SK-N-SH (cell line): ENCODE results near the gene CPM. TPM values are rescaled to one million over a fixed set of nuclear protein-coding genes. Genes with fewer than 3 reads are reported as not detected.
A peak's percentile ranks its signal among the peaks of the same experiment; 100 is the strongest.

Source experiments
- CTCF ChIA-PET: fragments of 300-600, 350-600 bp; formaldehyde crosslinking; extraction: SDS; loops from one replicate; lab custom pipeline; 2021; lab: Yijun Ruan, JAX
- POLR2A ChIA-PET: fragments of 350-600 bp; sonication (Branson Sonifier 250); formaldehyde crosslinking; extraction: SDS; loops from one replicate; lab custom pipeline; 2020; ENCODE audit warnings: antibody characterized with exemption, inconsistent platforms; lab: Yijun Ruan, JAX
- DNase-seq: peaks from one replicate; pipeline ENCODE4 v3.0.0; 2012
- H2AFZ ChIP-seq: fragments of 200-600 bp; sonication (generic); 2 replicates; pipeline ENCODE4 v1.8.1; 2016; ENCODE audit warnings: antibody characterized with exemption, mild to moderate bottlenecking, low read depth
- H3F3A ChIP-seq: fragments of 200-600 bp; sonication (generic); replicated peaks from 2 replicates; pipeline ENCODE3; 2016; ENCODE audit warnings: antibody characterized with exemption, mild to moderate bottlenecking; ENCODE audit not compliant: insufficient read depth
- H3K27ac ChIP-seq, 2 experiments: fragments of 200-500 bp in 1 of 2; fragments of 200-600 bp in 1 of 2; sonication (Bioruptor generic) in 1 of 2; sonication (generic), shearing (Covaris generic) in 1 of 2; 2 replicates each; pipeline versions ENCODE4 v1.5.1 to v1.6.1; 2014 to 2016; ENCODE audit warnings: low read depth in 2 of 2, inconsistent platforms in 1 of 2, low read length in 1 of 2, mild to moderate bottlenecking in 1 of 2, mixed read lengths in 1 of 2
- H3K27me3 ChIP-seq: fragments of 200-600 bp; sonication (generic), shearing (Covaris generic); 2 replicates; pipeline ENCODE4 v1.6.1; 2016; ENCODE audit warnings: mixed run types; ENCODE audit not compliant: insufficient read depth
- H3K36me3 ChIP-seq, 2 experiments: fragments of 200-500 bp in 1 of 2; fragments of 200-600 bp in 1 of 2; sonication (Bioruptor generic) in 1 of 2; sonication (generic) in 1 of 2; replicated peaks in 1 of 2; 2 replicates each; pipeline versions ENCODE3 to v1.5.1; 2014 to 2016; ENCODE audit warnings: low read length in 1 of 2, mild to moderate bottlenecking in 1 of 2; ENCODE audit not compliant: insufficient read depth in 2 of 2, control insufficient read depth in 1 of 2
- H3K4me1 ChIP-seq, 2 experiments: fragments of 200-500 bp in 1 of 2; fragments of 200-600 bp in 1 of 2; sonication (Bioruptor generic) in 1 of 2; sonication (generic), shearing (Covaris generic) in 1 of 2; 2 replicates each; pipeline versions ENCODE4 v1.5.1 to v1.6.1; 2014 to 2016; ENCODE audit warnings: low read depth in 1 of 2, low read length in 1 of 2, mixed run types in 1 of 2; ENCODE audit not compliant: insufficient read depth in 2 of 2, control insufficient read depth in 1 of 2
- H3K4me2 ChIP-seq: fragments of 200-600 bp; sonication (generic), shearing (Covaris generic); 2 replicates; pipeline ENCODE4 v1.6.1; 2017; ENCODE audit warnings: mixed run types
- H3K4me3 ChIP-seq, 2 experiments: fragments of 200-500 bp in 1 of 2; fragments of 200-600 bp in 1 of 2; sonication (Bioruptor generic) in 1 of 2; sonication (generic), shearing (Covaris generic) in 1 of 2; 2 replicates each; pipeline versions ENCODE4 v1.5.1 to v1.8.1; 2014 to 2016; ENCODE audit warnings: low read depth in 2 of 2, inconsistent platforms in 1 of 2, low read length in 1 of 2, mild to moderate bottlenecking in 1 of 2, mixed read lengths in 1 of 2, moderate library complexity in 1 of 2
- H3K79me2 ChIP-seq: fragments of 200-600 bp; sonication (generic); 2 replicates; pipeline ENCODE4 v1.8.1; 2017; ENCODE audit warnings: mild to moderate bottlenecking; ENCODE audit not compliant: insufficient read depth
- H3K9ac ChIP-seq: fragments of 200-600 bp; sonication (generic); 2 replicates; pipeline ENCODE4 v1.6.1; 2017; ENCODE audit warnings: mixed run types
- H3K9me2 ChIP-seq: fragments of 200-600 bp; sonication (generic); 2 replicates; pipeline ENCODE4 v1.6.1; 2017; ENCODE audit warnings: mixed run types
- H3K9me3 ChIP-seq: fragments of 200-600 bp; sonication (generic); 2 replicates; pipeline ENCODE4 v1.6.1; 2017; ENCODE audit warnings: mixed run types, mild to moderate bottlenecking, moderate library complexity
- H4K20me1 ChIP-seq: fragments of 200-600 bp; sonication (generic); 2 replicates; pipeline ENCODE4 v1.6.1; 2017; ENCODE audit warnings: mild to moderate bottlenecking, mixed run types; ENCODE audit not compliant: insufficient read depth
- ELF1 ChIP-seq: IDR thresholded peaks from 2 replicates; pipeline ENCODE4 v1.4.0; 2012
- GABPA ChIP-seq: IDR thresholded peaks from 2 replicates; pipeline ENCODE4 v1.4.0; 2012; ENCODE audit warnings: low read depth, mild to moderate bottlenecking
- NFIC ChIP-seq: IDR thresholded peaks from 2 replicates; pipeline ENCODE4 v1.4.0; 2012; ENCODE audit warnings: borderline replicate concordance
- RAD21 ChIP-seq: IDR thresholded peaks from 2 replicates; pipeline ENCODE4 v1.6.1; 2012; ENCODE audit warnings: mild to moderate bottlenecking, low read length
- TAF1 ChIP-seq: IDR thresholded peaks from 2 replicates; pipeline ENCODE4 v1.6.1; 2012; ENCODE audit warnings: low read depth, mild to moderate bottlenecking, low read length, moderate library complexity, borderline replicate concordance
- ZBTB33 ChIP-seq: IDR thresholded peaks from 2 replicates; pipeline ENCODE4 v1.4.0; 2012; ENCODE audit warnings: low read depth, borderline replicate concordance
- WGBS: methylation state at CpG from one replicate; pipeline ENCODE4 v1.1.6; 2017; ENCODE audit warnings: low lambda C conversion rate; 5-methylcytosine and 5-hydroxymethylcytosine counted together
- polyA plus RNA-seq, 3 experiments: library from polyadenylated mRNA; depleted of rRNA; stranded (reverse); fragments of >200 nt; gene quantifications; 2 replicates each; pipeline ENCODE4 v1.2.3, GENCODE V29; 2012
- TF ChIP-seq, protein P1 (sequence below): IDR thresholded peaks from 2 replicates; pipeline ENCODE4; 2012
- TF ChIP-seq, protein P2 (sequence below): IDR thresholded peaks from 2 replicates; pipeline ENCODE4 v1.6.1; 2012; ENCODE audit warnings: mild to moderate bottlenecking, low read depth, low read length, moderate library complexity
- TF ChIP-seq, protein P3 (sequence below): fragments of 150-350 bp; IDR thresholded peaks from 2 replicates; pipeline ENCODE4 v1.6.1; 2017; ENCODE audit warnings: antibody characterized with exemption, low read length, low read depth, borderline replicate concordance

Gene CPM
- polyA plus RNA-seq, 1 of the 3 experiments (the other 2 are of a cell fraction), result 10.8 TPM

DNA sequence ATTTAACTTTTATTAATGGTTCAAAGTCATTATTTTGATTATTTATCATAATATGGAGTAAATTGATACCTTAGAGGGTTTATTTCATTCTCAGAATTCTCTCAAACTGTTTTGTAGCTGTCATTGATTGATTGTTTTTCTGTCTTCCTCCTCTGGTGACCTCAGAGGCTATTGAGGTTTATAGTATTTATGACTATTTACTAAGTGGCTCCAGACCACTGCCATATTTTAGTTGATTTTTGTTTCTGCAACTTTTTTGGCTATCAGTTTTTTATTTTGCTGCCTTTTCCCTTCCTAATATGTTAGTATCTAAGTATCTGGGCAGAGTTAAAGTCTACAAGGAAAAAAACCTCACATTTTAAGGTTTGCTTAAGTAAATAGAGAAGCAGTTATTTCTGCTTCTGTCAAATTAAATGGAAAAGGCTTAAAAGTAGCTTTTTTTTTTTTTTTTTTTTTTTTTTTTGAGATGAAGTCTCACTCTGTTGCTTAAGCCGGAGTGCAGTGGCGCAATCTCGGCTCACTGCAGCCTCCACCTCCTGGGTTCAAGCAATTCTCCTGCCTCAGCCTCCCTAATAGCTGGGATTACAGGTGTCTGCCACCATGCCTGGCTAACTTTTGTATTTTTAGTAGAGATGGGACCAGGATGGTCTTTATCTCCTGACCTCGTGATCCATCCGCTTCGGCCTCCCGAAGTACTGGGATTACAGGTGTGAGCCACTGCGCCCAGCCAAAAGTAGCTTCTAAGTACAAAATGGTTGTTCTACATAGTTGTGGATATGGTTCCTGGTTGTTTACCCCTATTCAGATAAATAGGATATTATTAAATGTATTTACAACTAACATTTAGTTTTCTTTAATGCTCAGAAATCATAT, 116.8 kb downstream of the CPM start:
- TF ChIP-seq NFIC, result no peak
- TF ChIP-seq GABPA, result no peak
- TF ChIP-seq, protein P1, sequence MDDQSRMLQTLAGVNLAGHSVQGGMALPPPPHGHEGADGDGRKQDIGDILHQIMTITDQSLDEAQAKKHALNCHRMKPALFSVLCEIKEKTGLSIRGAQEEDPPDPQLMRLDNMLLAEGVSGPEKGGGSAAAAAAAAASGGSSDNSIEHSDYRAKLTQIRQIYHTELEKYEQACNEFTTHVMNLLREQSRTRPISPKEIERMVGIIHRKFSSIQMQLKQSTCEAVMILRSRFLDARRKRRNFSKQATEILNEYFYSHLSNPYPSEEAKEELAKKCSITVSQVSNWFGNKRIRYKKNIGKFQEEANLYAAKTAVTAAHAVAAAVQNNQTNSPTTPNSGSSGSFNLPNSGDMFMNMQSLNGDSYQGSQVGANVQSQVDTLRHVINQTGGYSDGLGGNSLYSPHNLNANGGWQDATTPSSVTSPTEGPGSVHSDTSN, result no peak
- no peak for TF ChIP-seq ELF1
- no peak overlapping the region for H2AFZ ChIP-seq
- no peak overlapping the region for H3K9ac ChIP-seq
- H3K4me2 ChIP-seq, result peak overlapping the region; percentile 76; the same call in 1 of the 2 replicates
- peaks cover 76 to 97% of the 10 kb centered on the region in 2 experiments for H3K36me3 ChIP-seq
- H4K20me1 ChIP-seq, result peaks cover 98% of the 10 kb centered on the region
- peaks cover 97% of the 10 kb centered on the region for H3K79me2 ChIP-seq
- no peak overlapping the region for H3K27ac ChIP-seq
- ChIA-PET POLR2A (no interaction called here), CTCF (interaction anchor here (1.0 to 3.6 kb wide), 3 partner anchors 9 to 14 kb away, joined by 3 to 21 read pairs (median 4); no protein-coding TSS in a partner anchor)
- no peaks in the 10 kb centered on the region for H3K9me3 ChIP-seq
- DNase-seq, result no peak
- H3K9me2 ChIP-seq, result no peaks in the 10 kb centered on the region
- 98% methylated on average over 8 of the region's 8 CpGs for WGBS
- peaks cover 2 to 12% of the 10 kb centered on the region in 2 experiments; a peak in 3 of 4 replicates for H3K4me1 ChIP-seq
- H3K4me3 ChIP-seq, result 0 out of 4 replicates have a peak overlapping the region, but pooled peaks of 1 of the 2 experiments have one; percentile 11
- H3F3A ChIP-seq, result peaks cover 62% of the 10 kb centered on the region
- H3K27me3 ChIP-seq, result no peaks in the 10 kb centered on the region

DNA sequence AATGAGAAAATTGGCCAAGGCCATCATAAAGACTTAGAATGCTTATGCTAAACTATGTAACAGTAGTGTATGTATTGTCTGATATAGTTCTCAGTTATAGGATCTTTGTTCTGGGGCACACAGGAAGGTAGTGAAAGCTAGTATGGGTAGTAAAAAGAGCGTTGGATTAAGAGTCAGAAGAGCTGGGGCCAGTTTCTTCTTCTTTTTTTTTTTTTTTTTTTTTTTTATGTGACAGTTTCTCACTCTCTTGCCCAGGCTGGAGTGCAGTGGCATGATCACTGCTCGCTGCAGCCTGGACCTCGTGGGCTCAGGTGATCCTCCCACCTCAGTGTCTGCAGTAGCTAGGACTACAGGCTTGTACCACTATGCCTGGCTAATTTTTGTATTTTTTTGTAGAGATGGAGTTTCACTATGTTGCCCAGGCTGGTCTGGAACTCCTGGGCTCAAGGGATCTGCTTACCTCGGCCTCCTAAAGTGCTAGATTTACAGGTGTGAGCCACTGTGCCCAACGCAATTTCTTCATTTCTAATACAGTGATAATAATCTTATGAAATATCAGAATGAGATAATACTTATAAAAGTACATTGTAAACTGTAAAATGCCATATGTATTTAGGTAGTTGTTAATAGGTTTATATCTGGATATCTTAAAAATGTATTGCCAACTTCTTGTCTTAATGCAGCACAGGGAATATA, 117.6 kb downstream of the CPM start:
- no peak overlapping the region for H2AFZ ChIP-seq
- CTCF ChIA-PET, result interaction anchor here (3.6 kb wide), 1 partner anchor 15 kb away, joined by 21 read pairs; no protein-coding TSS in a partner anchor
- peaks cover 59% of the 10 kb centered on the region for H3F3A ChIP-seq
- no peak overlapping the region for H3K9ac ChIP-seq
- H3K9me2 ChIP-seq, result no peaks in the 10 kb centered on the region
- peaks cover 98% of the 10 kb centered on the region for H4K20me1 ChIP-seq
- H3K4me3 ChIP-seq, result peak overlapping the region in 1 of 2 experiments; percentile 42; a peak in 2 of 4 replicates
- POLR2A ChIA-PET, result no interaction called here
- no peaks in the 10 kb centered on the region for H3K9me3 ChIP-seq
- H3K27me3 ChIP-seq, result no peaks in the 10 kb centered on the region
- no peak overlapping the region for H3K27ac ChIP-seq
- H3K4me2 ChIP-seq, result peak overlapping the region; percentile 76
- peaks cover 2 to 12% of the 10 kb centered on the region in 2 experiments; a peak in 3 of 4 replicates for H3K4me1 ChIP-seq
- H3K79me2 ChIP-seq, result peaks cover 97% of the 10 kb centered on the region
- TF ChIP-seq RAD21 (no peak), ZBTB33 (no peak), TAF1 (no peak)
- TF ChIP-seq, protein P2, sequence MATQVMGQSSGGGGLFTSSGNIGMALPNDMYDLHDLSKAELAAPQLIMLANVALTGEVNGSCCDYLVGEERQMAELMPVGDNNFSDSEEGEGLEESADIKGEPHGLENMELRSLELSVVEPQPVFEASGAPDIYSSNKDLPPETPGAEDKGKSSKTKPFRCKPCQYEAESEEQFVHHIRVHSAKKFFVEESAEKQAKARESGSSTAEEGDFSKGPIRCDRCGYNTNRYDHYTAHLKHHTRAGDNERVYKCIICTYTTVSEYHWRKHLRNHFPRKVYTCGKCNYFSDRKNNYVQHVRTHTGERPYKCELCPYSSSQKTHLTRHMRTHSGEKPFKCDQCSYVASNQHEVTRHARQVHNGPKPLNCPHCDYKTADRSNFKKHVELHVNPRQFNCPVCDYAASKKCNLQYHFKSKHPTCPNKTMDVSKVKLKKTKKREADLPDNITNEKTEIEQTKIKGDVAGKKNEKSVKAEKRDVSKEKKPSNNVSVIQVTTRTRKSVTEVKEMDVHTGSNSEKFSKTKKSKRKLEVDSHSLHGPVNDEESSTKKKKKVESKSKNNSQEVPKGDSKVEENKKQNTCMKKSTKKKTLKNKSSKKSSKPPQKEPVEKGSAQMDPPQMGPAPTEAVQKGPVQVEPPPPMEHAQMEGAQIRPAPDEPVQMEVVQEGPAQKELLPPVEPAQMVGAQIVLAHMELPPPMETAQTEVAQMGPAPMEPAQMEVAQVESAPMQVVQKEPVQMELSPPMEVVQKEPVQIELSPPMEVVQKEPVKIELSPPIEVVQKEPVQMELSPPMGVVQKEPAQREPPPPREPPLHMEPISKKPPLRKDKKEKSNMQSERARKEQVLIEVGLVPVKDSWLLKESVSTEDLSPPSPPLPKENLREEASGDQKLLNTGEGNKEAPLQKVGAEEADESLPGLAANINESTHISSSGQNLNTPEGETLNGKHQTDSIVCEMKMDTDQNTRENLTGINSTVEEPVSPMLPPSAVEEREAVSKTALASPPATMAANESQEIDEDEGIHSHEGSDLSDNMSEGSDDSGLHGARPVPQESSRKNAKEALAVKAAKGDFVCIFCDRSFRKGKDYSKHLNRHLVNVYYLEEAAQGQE, result no peak
- TF ChIP-seq, protein P3, sequence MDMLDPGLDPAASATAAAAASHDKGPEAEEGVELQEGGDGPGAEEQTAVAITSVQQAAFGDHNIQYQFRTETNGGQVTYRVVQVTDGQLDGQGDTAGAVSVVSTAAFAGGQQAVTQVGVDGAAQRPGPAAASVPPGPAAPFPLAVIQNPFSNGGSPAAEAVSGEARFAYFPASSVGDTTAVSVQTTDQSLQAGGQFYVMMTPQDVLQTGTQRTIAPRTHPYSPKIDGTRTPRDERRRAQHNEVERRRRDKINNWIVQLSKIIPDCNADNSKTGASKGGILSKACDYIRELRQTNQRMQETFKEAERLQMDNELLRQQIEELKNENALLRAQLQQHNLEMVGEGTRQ, result no peak
- TF ChIP-seq, all 33 proteins: peak for 0
- 88% methylated on average over 5 of the region's 5 CpGs for WGBS
- no peak for DNase-seq
- H3K36me3 ChIP-seq, result peaks cover 72 to 96% of the 10 kb centered on the region in 2 experiments
